BJ (cell line): ENCODE measurements around the gene RTN4RL2. TPM values are rescaled to one million over a fixed set of nuclear protein-coding genes. Genes with fewer than 3 reads are reported as not detected.

Experiments used
- CTCF ChIA-PET: fragments of 350-600 bp; formaldehyde crosslinking; extraction: SDS; loops from one replicate; lab custom pipeline; 2021; ENCODE audit warnings: antibody characterized with exemption, inconsistent platforms; lab: Yijun Ruan, JAX
- POLR2A ChIA-PET: fragments of 300-600 bp; sonication (Branson Sonifier 250); formaldehyde crosslinking; extraction: SDS; loops from one replicate; lab custom pipeline; 2021; ENCODE audit warnings: antibody characterized with exemption; lab: Charles Lee
- DNase-seq: peaks from one replicate; pipeline ENCODE4 v3.0.0-alpha.2; 2011; ENCODE audit warnings: low read depth
- H3K27me3 ChIP-seq: 2 replicates; pipeline ENCODE4 v1.6.0; 2011; ENCODE audit warnings: low read length; ENCODE audit not compliant: control insufficient read depth, insufficient read depth
- H3K36me3 ChIP-seq: 2 replicates; pipeline ENCODE4 v1.5.1; 2011; ENCODE audit warnings: low read length; ENCODE audit not compliant: control insufficient read depth, insufficient read depth
- H3K4me3 ChIP-seq: 2 replicates; pipeline ENCODE4 v1.5.1; 2011; ENCODE audit warnings: low read depth, mild to moderate bottlenecking, control low read depth, low read length
- polyA plus RNA-seq: library from polyadenylated mRNA; depleted of rRNA; stranded (reverse); fragments of >200 nt; gene quantifications from 2 replicates; pipeline ENCODE4 v1.2.3, GENCODE V29; 2011
- TF ChIP-seq, protein P1 (sequence below): IDR thresholded peaks from 2 replicates; pipeline ENCODE4 v1.5.1; 2011; ENCODE audit warnings: low read depth, mild to moderate bottlenecking, control low read depth, inconsistent platforms, low read length, moderate library complexity; ENCODE audit not compliant: insufficient read depth

RTN4RL2 gene
- polyA plus RNA-seq, 1 experiment: 0.43 TPM

GRCh38 chr11:57514538-57515331, 54.4 kb downstream of the RTN4RL2 start:
- no peaks in the 10 kb centered on the region for H3K27me3 ChIP-seq
- ChIA-PET CTCF (interaction anchor here (0.7 to 9.0 kb wide), 15 partner anchors 9 to 169 kb away, joined by 3 to 136 read pairs (median 5); partner anchors contain the start of genes RTN4RL2 and UBE2L6), POLR2A (interaction anchor here (0.6 kb wide), 1 partner anchor 70 kb away, joined by 6 read pairs; no protein-coding TSS in a partner anchor)
- DNase-seq: no peak
- TF ChIP-seq, protein P1, sequence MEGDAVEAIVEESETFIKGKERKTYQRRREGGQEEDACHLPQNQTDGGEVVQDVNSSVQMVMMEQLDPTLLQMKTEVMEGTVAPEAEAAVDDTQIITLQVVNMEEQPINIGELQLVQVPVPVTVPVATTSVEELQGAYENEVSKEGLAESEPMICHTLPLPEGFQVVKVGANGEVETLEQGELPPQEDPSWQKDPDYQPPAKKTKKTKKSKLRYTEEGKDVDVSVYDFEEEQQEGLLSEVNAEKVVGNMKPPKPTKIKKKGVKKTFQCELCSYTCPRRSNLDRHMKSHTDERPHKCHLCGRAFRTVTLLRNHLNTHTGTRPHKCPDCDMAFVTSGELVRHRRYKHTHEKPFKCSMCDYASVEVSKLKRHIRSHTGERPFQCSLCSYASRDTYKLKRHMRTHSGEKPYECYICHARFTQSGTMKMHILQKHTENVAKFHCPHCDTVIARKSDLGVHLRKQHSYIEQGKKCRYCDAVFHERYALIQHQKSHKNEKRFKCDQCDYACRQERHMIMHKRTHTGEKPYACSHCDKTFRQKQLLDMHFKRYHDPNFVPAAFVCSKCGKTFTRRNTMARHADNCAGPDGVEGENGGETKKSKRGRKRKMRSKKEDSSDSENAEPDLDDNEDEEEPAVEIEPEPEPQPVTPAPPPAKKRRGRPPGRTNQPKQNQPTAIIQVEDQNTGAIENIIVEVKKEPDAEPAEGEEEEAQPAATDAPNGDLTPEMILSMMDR: no peak
- H3K36me3 ChIP-seq: no peaks in the 10 kb centered on the region
- H3K4me3 ChIP-seq: peak overlapping the region; percentile 79

DNA sequence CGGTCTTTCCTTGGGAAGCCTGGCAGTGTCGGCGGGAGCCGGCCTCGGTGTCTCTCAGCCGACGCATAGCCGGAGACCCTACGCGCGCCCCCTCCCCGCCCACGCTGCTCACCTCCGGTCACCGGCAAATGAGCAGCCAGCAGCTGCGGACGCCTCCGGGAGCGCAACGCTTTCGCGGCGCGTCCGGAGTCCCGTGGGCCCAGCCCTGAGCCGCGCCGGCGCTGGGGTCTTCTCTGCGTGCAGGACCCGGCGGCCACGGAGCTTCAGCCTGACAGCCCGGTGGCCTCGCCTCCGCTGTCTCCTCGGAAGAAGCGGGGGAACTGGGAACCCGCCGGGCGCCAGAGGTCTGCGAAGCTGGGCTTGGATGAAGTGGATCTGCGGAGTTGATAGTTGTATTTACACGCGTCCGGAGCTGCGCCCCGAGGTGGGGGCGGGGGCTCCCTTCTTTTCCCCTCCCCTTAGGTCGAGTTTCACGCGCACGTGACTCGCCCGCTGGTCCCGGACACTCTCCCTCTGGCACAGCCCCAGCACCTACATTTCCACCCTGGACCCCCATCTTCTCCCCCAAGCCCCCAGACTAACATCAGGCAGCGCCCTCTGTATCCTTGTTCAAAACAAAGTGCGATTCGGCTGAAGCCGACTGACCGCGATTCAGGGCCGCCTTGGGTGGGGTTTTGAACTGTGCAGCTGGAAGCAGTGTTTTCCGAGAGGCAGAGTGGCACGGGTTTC, 55.2 kb downstream of the RTN4RL2 start, which contains the start of gene SLC43A1:
TSS of gene SLC43A1 (minus strand) at position 371 of the 729 bp plus-strand sequence. CDS start 1,591 bp downstream, outside the sequence.
- Histone ChIP-seq H3K36me3 (no peaks in the 10 kb centered on the region), H3K4me3 (peak within 1 kb of the TSS; percentile 79), H3K27me3 (no peaks in the 10 kb centered on the region)
- TF ChIP-seq, protein P1: no peak; the same call in 1 of the 2 replicates
- DNase-seq: no peak
- ChIA-PET CTCF (interaction anchor here (0.7 to 9.0 kb wide), 14 partner anchors 9 to 170 kb away, joined by 3 to 136 read pairs (median 4); partner anchors contain the start of genes RTN4RL2 and UBE2L6), POLR2A (no interaction called here)

- DNase-seq: no peak
Observed at GRCh38 chr11:57516061-57516443, 55.7 kb downstream of the RTN4RL2 start.

GRCh38 chr11:57521116-57521515, 60.8 kb downstream of the RTN4RL2 start:
- Histone ChIP-seq H3K4me3 (no peak overlapping the region), H3K27me3 (no peaks in the 10 kb centered on the region), H3K36me3 (no peaks in the 10 kb centered on the region)
- ChIA-PET CTCF (interaction anchor here (8.8 to 9.0 kb wide), 2 partner anchors 28 to 62 kb away, joined by 75 to 136 read pairs; partner anchors contain the start of gene RTN4RL2), POLR2A (no interaction called here)
- DNase-seq: no peak
- TF ChIP-seq, protein P1: no peak

More at GRCh38 chr11:57516061-57516443, 55.7 kb downstream of the RTN4RL2 start:
- TF ChIP-seq, protein P1: no peak
- H3K4me3 ChIP-seq: peak overlapping the region; percentile 79
- CTCF ChIA-PET: interaction anchor here (0.7 to 9.0 kb wide), 12 partner anchors 8 to 170 kb away, joined by 3 to 136 read pairs (median 4); partner anchors contain the start of gene RTN4RL2
- no peaks in the 10 kb centered on the region for H3K27me3 ChIP-seq
- no peaks in the 10 kb centered on the region for H3K36me3 ChIP-seq
- POLR2A ChIA-PET: no interaction called here
